AML-193 (cell line): ENCODE data around the gene ZNF891.
A peak's percentile ranks its signal among the peaks of the same experiment; 100 is the strongest.

Experiments used
- DNase-seq, 2 experiments: peaks; one replicate each; lab custom pipeline; 2025; lab: John Stamatoyannopoulos, UW

ZNF891 gene

DNA sequence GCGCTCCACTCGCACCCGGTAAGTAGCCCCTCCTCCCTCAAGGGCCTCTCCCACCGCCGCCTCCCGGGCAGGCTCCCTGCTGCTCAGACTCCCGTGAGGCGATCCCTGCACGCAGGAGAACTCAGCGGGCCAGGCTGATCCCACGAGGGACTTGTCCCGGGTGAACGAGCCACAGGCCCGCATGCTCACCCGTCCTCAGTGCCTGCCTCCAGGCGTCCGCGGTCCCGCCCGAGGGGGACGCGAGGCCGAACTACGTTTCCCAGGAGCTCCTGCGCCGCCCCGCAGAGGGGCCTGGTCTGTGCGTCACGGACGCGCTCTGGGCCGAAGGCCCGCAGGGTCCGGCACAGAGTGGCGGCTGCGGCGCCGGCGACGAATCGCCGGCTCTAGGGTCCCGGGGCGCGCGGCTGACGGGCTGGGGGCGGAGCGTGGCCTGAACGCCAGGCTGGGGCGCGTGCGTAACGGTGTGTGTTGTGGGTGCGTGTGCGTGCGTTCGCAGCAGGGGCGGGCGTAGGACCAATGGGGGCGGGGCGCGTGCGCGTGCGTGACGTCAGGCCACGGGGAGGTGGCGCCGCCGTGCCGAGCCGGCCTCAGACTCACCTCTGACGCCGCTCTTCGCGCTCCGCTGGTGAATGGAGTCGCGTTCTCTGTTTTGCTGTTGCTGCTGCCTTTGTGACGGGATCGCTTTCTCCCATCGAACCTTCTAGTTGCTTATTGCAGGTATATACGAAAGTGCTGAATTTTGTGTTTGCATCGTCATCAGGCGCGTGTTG is at the start of gene ZNF891, which contains the start of gene ZNF10:
Gene ZNF891 (minus strand): TSS at position 237 of the 770 bp plus-strand sequence. CDS start 8,356 bp downstream, outside the sequence.
Gene ZNF10 (plus strand): TSS at position 590 of the 770 bp plus-strand sequence. CDS start 13,866 bp downstream, outside the sequence.
- no peak for DNase-seq

- DNase-seq = no peak
Measured at GRCh38 chr12:133174901-133175300, 44.8 kb upstream of the ZNF891 start.

DNA sequence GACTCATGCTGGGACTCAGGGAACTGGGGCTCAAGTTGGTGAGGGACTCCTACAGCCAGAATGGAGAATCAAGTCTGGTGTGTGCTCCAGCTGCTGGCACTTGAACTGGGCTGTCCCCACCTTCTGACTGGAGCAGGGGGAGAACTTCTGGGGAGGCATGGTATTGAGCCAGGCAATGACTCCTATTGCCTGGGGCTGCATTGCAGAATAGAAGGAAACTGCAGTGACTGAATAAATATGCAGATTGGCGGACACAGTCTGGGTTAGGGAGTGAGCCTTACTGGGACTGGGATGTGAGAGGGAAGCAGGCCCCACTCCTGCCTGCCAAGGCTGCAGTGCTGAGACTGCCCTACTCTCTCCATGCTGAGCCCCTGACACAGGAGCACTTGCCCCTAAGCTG is 42.4 kb upstream of the ZNF891 start:
- no peak for DNase-seq

GRCh38 chr12:133165776-133166175 is 35.7 kb upstream of the ZNF891 start:
- no peak for DNase-seq

- no peak for DNase-seq
Measured at GRCh38 chr12:133156125-133156690, 26.1 kb upstream of the ZNF891 start.

DNA sequence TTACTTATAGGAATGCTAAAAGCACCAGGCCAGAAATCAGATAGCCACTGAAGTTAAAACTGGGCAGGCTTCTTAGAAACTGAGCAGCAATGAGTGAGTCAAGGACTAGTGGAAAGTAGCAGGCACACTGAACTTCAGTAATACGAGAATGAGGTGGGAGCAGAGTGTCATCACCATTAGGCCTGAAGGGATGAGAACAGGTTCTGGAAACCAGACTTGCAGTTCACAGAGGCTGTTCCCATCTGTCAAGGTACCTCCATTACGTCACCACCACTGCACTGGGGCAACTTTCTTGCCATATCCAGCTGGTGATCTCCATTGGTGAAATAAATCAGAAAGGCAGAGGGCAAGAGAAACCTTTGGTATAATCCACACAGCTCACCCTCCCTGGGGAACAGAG is 15.9 kb upstream of the ZNF891 start:
- no peak for DNase-seq

- DNase-seq = no peak
Measured at GRCh38 chr12:133135747-133136146, 5.7 kb upstream of the ZNF891 start.

DNA sequence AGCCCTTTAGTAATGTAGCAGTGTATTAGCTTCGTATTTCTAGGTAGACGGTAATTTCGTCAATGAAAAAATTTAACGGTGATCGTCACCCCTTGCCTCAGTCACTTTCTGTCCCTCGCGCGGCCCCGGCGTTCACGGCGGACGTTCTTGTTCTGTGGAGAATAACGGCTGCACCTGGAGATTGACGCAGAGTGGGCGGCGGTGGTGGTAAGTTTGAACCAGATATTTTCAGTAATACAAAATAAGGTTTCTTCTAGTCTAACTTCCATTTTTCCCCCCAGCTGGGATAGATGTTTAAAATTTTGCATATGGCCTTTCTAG is 694 bp upstream of the ZNF891 start:
- DNase-seq = no peak

DNA sequence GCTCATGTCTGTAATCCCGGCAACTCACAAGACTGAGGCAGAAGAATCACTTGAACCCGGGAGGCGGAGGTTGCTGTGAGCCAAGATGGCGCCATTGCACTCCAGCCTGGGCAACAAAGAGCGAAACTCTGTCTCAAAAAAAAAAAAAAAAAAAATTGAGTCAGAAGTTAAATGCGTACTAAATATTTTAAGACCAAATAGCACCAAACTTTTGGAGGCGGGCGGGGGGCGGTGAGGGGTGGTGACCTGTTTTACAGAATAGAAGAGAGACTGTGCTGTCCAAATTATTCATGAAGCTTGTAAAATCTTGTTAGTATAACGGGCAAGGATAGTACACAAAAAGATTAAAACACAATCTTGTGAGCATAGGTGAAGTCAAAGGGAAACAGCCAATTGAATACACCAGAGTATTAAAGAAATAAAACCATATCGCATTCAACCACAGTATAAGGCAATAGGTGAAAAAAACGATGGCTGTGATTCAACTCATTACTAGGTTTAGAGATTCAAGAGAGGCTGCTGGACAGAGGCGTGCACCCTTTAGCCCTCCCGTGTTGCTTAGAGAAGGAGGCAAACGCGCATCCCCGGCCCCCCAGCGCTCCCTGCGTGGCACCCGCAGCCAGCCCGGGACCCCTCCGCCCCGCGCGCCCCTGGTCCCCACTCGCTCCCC is 571 bp downstream of the ZNF891 start:
- DNase-seq = no peak

GRCh38 chr12:133124674-133125073 is 5.4 kb downstream of the ZNF891 start:
- no peak for DNase-seq

GRCh38 chr12:133120385-133121191 is 9.5 kb downstream of the ZNF891 start:
- no peak for DNase-seq

- no peak for DNase-seq
Measured at GRCh38 chr12:133108150-133108549, 21.9 kb downstream of the ZNF891 start.

GRCh38 chr12:133107121-133107520 is 23.0 kb downstream of the ZNF891 start:
- DNase-seq = no peak

- no peak for DNase-seq
Measured at GRCh38 chr12:133106253-133106652, 23.8 kb downstream of the ZNF891 start.

DNA sequence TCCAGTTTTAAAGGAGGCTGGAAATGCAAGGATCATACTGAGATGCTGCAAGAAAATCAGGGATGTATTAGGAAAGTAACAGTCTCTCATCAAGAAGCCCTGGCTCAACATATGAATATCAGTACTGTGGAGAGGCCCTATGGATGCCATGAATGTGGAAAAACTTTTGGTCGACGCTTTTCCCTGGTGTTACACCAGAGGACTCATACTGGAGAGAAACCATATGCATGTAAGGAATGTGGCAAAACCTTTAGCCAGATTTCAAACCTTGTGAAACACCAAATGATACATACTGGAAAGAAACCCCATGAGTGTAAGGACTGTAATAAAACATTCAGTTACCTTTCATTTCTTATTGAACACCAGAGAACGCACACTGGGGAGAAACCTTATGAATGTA is 24.5 kb downstream of the ZNF891 start:
- no peak for DNase-seq

DNA sequence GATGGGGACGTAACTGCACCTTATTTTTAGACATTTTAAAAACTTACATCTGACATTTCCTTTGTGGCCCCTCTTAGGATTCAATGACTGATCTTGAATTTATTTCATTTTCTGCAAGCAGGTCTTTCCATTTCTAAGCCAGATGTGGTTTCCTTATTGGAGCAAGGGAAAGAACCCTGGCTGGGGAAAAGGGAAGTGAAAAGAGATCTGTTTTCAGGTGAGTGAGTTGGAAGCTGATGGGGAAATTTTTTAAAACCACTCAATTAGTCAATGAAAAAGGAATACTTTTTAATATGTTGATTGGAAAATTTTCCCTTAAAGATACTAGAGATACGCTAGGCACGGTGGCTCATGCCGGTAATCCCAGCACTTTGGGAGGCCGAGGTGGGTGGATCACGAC is 46.7 kb downstream of the ZNF891 start:
- DNase-seq = no peak

DNA sequence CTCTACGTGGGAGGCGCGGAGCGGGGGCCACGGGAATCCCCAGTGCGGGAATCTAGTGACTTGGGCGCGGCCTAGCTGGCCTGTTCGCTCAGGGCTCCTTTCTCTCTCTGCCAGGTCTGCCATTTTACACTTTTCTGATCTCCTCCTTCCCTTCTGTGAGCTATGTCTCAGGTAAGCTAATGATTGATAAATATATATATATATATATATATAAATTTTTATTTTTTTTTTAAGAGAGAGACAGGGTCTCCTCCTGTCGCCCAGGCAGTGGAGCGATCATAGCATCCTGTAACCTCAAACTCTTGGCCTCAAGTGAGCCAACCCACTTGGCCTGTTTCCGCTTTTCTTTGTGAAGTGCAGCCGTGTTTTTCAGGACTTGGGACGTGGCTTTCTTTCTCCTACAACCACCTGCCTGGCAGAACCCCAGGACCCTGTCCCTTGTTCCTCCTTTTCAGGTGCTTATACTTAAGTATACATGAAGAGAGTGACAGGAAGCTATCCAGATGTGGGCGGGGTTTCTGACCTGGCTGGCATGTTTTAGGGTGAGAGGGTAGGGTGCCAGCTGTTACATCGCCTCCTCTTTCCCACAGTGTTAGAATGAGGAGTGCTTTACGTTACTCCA is 48.8 kb downstream of the ZNF891 start:
- DNase-seq = no peak

GRCh38 chr12:133080368-133081158 is 49.5 kb downstream of the ZNF891 start, which contains the start of gene ZNF140:
Gene ZNF140 (plus strand): TSS chr12:133080923. CDS start chr12:133081321, 398 bp downstream.
- DNase-seq = peak; percentile 80

DNA sequence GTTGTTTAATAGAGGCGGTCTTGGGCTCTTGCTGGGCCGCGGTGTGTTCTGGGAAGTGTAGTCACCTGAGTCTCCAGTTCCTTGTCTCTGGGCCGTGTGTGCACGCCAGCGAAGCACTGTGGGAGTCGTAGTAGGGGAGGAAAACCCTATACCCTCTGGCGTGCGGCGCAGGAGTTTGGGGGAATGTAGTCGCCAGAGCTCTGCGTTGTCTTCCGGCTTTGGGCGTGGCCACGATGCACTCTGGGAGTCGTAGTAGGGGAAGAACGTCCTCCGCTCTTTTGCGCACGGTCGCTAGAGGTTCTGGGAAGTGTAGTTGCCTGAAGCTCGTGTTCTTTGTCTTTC is 50.1 kb downstream of the ZNF891 start:
- peak; percentile 95 to 96 for DNase-seq

- no peak for DNase-seq
Measured at GRCh38 chr12:133073836-133074235, 56.2 kb downstream of the ZNF891 start.

GRCh38 chr12:133063556-133063955 is 66.5 kb downstream of the ZNF891 start:
- DNase-seq = no peak
